Ecto neural progenitor cell (in vitro differentiated cells): ENCODE measurements around the gene USP48.
"Not testable (repeated sequence)": the region's sequence is repeated elsewhere in the genome, so short reads cannot be mapped to it uniquely, and the experiment has no call there.

ENCODE experiments used
- DNase-seq: peaks from one replicate; pipeline ENCODE4 v3.0.0-alpha.2; 2018; ENCODE audit warnings: low spot score

USP48 gene

GRCh38 chr1:21696931-21697330 lies 86.0 kb downstream of the USP48 start:
- no peak for DNase-seq

GRCh38 chr1:21693732-21694131 lies 89.2 kb downstream of the USP48 start:
- no peak for DNase-seq

DNA sequence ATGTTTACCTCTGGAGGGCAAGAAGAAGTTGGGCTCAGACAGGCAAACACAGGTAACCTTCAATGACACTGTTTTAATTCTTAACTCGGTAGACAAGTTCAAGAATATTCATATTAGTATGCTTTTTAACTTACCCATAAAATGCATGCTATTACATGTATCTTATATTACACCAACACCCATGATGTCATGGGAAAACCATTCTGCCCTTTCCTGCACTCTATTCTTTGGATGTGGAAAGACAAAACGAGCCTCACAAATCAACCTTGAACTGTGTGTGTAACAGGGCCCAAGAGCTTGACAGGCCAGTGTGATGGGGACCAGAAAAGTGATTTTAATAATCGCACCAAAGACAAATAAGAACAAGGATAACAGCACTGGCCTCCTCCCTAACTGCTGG lies 91.2 kb downstream of the USP48 start:
- DNase-seq, result no peak

DNA sequence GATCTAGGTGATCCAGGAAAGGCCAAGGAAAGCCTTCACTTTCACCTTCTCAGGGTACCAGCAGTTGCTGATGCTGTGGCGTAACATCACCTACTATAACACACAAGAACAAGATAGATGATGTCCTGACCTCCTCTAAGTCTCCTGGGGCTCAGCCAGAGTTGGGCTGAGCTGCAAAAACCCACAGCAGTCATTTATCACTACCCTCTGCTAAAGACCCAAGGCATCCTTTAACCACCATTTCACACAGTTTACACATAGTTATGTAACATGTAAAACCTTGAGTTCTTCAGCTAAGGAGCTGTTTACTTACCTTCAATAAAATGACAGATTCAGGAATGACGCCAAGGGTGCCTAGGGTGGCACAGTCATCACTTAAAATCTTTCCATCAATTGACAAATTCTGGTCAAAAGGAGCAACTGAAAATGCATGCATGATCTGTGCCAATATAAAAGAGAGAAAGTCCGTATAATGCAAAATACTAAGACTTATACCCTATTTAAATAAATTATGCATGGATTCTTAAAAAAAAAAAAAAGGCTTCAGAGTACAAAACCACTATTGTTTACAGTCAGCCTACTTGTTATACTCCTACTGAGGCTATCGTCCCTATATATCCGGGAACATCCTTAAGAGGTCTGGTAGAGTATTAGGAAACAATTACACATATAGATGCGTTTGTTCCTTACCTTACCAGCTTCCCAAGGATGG lies 93.1 kb downstream of the USP48 start:
- no peak for DNase-seq

GRCh38 chr1:21687081-21687529 lies 95.8 kb downstream of the USP48 start:
- DNase-seq, result no peak

GRCh38 chr1:21685946-21686678 lies 96.8 kb downstream of the USP48 start:
- DNase-seq, result no peak

GRCh38 chr1:21681426-21681825 lies 101.5 kb downstream of the USP48 start:
- no peak for DNase-seq

DNA sequence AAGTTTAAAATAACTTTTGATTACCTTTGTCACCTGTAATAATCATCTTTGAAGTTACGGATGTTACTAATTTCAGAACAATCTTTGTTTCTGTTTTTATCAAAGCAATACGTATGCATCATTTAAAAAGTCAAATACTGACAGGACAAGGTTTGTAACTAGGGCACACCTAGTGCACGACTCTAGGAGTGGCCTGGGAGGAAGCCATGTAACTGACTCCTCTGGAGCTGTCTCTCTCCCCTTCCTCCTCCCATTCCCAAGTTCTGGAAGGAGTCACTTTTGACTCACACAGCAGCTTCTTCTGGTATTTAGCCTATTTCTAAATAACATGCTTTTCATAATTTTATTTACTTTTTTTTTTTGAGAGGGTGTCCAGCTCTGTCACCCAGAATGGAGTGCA lies 102.0 kb downstream of the USP48 start:
- DNase-seq, result no peak

DNA sequence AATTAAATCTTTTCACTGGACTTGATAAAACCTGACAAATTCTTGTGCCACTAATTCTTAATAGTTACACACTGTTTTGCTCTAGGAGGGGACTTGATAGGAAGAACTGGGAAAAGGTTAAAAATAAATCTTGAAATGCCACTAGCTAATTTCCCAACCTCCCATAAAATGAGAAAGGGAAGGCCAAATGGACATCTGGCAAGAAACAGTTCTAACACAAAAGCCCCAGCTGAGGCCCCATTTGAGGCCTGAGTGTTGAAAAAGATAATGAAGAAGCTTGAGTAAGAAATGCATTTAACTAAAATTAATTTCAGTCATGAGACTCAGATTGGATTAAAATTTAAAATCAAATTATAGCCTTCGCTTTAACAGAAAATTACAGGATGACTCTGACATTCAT lies 102.6 kb downstream of the USP48 start:
- DNase-seq, result no peak

DNA sequence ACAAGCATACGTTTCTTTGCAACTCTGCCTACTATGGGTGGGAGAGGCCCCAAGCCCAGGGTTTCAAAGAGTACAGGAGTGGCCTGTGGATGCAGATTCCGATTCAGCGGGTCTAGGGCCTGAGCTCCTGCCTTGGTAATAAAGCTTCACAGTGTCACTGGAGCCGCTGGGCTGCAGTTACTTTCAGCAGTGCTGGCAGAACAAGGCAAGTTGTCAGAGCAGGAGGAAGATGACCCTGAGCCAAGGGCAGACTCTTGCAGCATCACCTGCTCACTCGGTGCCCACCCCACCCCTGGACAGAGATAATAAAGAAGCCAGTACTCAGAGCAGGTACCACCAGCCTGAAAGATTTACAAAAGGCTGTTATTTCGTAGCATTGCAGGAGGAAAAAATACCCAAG lies 105.8 kb downstream of the USP48 start:
- no peak for DNase-seq

DNA sequence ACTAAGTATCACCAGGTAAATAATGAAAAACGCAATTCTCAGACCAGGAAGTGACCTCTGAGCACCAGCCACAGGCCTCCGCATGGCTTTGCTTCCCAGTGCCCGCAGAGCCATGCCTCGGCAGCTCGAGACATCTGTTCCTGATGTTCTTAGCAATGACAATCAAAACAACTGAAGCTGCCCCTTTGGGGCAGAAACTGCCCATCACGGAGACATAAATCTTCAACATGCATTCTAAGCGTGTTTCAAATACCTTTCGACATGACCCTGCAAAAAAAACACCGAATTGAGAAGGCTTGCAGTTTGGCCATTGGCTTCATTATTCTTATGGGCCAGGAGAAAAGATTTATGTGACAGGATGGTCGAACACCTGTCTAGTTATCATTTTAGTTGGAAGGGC lies 108.0 kb downstream of the USP48 start:
- no peak for DNase-seq

GRCh38 chr1:21673853-21674252 lies 109.1 kb downstream of the USP48 start:
- DNase-seq, result not testable (repeated sequence)

GRCh38 chr1:21673277-21673780 lies 109.6 kb downstream of the USP48 start:
- DNase-seq, result no peak

DNA sequence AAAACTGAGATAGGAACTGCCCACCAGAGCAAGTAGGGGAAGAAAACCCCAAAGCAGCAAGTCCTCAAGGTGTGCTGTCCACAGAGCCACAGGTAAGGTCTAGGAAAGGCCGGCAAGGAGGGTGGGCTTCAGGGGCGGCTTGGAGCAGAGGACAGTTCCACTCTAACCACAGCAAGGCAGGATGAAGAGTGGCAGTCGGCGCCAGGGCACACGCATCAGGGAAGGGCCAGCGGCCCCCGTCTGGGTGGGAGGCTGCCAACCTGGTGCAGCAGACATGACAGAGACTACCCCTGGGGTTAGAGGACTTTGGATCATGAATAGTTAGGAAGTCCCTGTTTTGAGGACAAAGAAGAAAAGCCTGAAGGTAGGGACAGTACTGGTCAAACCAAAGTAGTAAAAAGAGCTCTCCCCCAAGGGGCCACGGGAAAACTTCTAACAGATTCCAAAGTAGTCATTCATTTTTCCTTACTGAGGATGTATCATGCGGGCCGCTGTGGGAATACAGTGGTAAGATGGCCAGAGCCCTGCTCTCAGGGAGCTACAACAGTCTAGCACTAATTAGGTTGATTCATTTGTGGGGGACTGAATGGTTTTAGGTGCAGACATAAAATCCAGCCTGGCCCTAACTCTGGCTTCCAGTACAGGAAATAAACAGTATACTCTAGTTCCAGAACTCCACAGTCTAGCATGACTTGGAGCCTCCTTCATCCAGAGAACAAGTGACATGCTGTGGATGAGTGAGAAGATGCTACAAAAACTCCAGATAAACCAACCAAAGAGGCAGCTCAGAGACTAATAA lies 110.3 kb downstream of the USP48 start:
- no peak for DNase-seq

GRCh38 chr1:21671915-21672314 lies 111.0 kb downstream of the USP48 start:
- no peak for DNase-seq

DNA sequence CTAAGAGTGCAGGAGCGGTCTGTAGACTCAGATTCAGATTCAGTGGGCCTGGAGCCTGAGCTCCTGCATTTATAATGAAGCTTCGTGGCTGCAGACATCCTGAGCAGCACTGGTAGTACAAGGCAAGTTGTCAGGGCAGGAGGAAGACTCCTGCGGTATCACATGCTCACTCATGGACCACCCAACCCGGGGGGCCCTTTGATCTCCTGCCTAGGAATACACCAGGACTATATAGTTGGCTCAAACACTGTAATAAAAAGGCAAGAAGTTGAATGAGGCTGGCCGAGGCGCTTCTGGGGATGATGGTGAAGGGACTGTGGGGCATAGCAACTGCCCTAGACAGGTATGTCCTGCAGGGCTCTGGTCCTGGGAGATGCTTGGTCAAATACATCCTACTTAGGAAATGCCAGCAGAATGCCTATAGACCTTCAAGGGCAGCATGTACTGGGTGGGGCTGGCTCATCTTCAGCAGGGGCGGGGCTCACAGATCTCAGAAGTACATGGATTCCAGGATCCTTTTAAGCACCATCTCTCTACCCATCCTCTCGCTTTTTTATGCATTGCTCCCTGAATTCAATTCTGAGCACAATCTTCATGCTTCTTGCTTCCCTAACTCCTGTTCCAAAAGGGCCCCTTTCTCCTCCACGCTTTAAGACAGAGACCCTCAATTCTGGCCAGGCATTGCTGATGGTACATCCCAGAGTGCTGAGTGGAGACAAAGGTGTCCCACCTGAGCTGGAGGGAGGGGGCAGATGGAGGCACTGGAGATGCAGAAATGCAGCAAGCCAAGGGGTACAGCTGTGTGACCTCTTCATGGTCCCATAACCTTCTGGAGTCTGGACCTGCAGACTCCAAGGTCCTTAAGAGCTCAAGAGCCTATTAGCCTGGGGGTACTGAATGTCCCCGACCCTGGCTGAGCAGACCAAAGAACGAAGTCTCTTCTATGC lies 111.7 kb downstream of the USP48 start:
- no peak for DNase-seq

GRCh38 chr1:21670059-21670881 lies 112.7 kb downstream of the USP48 start:
- peak; percentile 47 for DNase-seq

DNA sequence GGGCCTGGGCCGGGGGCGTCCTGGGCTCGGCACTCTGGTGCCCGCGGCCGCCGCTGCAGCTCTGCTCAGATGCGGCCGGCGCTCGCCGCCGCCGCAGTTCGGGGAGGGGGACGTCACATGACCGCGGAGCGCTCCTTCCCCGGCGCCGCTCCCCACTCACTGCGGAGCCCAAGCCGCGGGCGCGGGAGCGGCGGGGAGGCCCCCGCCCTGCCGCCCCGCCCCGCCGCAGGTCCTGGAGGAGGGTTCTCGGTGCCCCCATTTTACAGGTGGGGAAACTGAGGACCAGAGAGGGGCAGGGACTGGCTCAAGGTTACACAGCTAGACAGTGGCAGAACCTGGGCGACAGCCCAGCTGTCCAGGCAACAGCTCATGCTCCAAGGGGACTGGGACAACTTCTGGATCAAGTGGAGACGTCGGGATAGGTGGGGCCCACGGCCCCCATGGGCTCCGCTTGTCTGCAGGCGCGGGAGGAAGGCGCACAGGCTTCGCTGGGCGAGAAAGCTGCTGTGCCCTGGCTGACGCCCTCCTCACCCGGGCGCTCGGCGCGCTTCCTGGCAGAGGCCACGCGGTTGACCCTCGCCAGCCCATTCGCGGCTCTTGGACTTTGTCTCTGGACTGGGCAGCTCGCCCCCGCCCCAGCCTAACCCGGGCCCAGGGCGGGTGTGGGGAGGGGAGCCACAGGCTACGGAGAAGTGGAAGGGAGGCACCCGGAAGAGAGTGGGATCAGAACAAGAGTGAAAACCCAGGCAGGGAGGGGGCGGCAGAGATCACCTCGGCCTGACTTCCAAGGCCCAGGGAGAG lies 113.5 kb downstream of the USP48 start, which contains the start of gene RAP1GAP:
TSS of gene RAP1GAP (minus strand) at position 100 of the 801 bp plus-strand sequence. CDS start 49,325 bp downstream, outside the sequence.
- peak; percentile 68 for DNase-seq

GRCh38 chr1:21668951-21669257 lies 114.0 kb downstream of the USP48 start:
- no peak for DNase-seq
